B cell (primary cell): Measurements from ENCODE around the gene BHLHA15. TPM values are rescaled to one million over a fixed set of nuclear protein-coding genes. Genes with fewer than 3 reads are reported as not detected.

Source experiments
- ATAC-seq: fragments of 200-7000 bp; cut with Tn5 transposase; one replicate; pipeline ENCODE4 v1.10.0; 2021; ENCODE audit warnings: low read depth, mild to moderate bottlenecking, moderate number of reproducible peaks, moderate library complexity
- CTCF ChIA-PET: fragments of 350-600 bp; sonication (Branson Sonifier 250); formaldehyde crosslinking; loops from one replicate; lab custom pipeline; 2021; ENCODE audit warnings: antibody characterized with exemption, inconsistent platforms; lab: Charles Lee
- POLR2A ChIA-PET: fragments of 350-600 bp; sonication (Branson Sonifier 250); formaldehyde crosslinking; loops from one replicate; lab custom pipeline; 2021; ENCODE audit warnings: antibody characterized with exemption; lab: Charles Lee
- DNase-seq: peaks from one replicate; pipeline ENCODE4 v3.0.0; 2013
- H2AFZ ChIP-seq: 2 replicates; pipeline ENCODE4 v1.6.1; 2012; ENCODE audit warnings: mild to moderate bottlenecking, low read depth, low read length; ENCODE audit not compliant: insufficient read depth, poor library complexity, severe bottlenecking
- H3K27ac ChIP-seq, 2 donors: 1 replicate in 1 of 2; 2 replicates in 1 of 2; pipeline ENCODE4 v1.5.1; 2012 to 2013; ENCODE audit warnings: low read length in 2 of 2, mild to moderate bottlenecking in 2 of 2, moderate library complexity in 1 of 2
- H3K27me3 ChIP-seq, 4 experiments: fragments of 200-600 bp in 1 of 4; sonication (generic) in 1 of 4; replicated peaks in 1 of 4; 1 replicate in 2 of 4; 2 replicates in 2 of 4; pipeline versions ENCODE4 v1.6.1 to v1.7.0; 2013 to 2016; ENCODE audit warnings: low read length in 3 of 4, mild to moderate bottlenecking in 2 of 4, mixed read lengths in 1 of 4, moderate library complexity in 1 of 4; ENCODE audit not compliant: insufficient read depth in 4 of 4, control insufficient read depth in 3 of 4; ENCODE audit errors: control extremely low read depth in 1 of 4
- H3K36me3 ChIP-seq, 2 experiments: replicated peaks in 1 of 2; 1 replicate in 1 of 2; 2 replicates in 1 of 2; pipeline versions ENCODE4 v1.6.1 to v1.7.1; 2013; ENCODE audit warnings: low read length in 1 of 2; ENCODE audit not compliant: insufficient read depth in 2 of 2, control insufficient read depth in 1 of 2; ENCODE audit errors: control extremely low read depth in 1 of 2, extremely low read depth in 1 of 2
- H3K4me1 ChIP-seq, 2 donors: fragments of 200-600 bp in 1 of 2; sonication (generic) in 1 of 2; 1 replicate in 1 of 2; 2 replicates in 1 of 2; pipeline versions ENCODE4 v1.5.1 to v1.6.1; 2013 to 2017; ENCODE audit warnings: low read length in 2 of 2; ENCODE audit not compliant: control insufficient read depth in 2 of 2, insufficient read depth in 2 of 2
- H3K4me2 ChIP-seq: replicated peaks from 2 replicates; pipeline ENCODE3; 2012; ENCODE audit warnings: mild to moderate bottlenecking, low read depth, low read length; ENCODE audit not compliant: poor library complexity, severe bottlenecking
- H3K4me3 ChIP-seq, 5 experiments: fragments of 200-600 bp in 1 of 5; sonication (generic) in 1 of 5; 1 replicate in 3 of 5; 2 replicates in 2 of 5; pipeline versions ENCODE4 v1.5.1 to v1.7.0; 2011 to 2016; ENCODE audit warnings: low read length in 4 of 5, mild to moderate bottlenecking in 4 of 5, low read depth in 2 of 5, control low read depth in 1 of 5, moderate library complexity in 1 of 5; ENCODE audit not compliant: insufficient read depth in 1 of 5; ENCODE audit errors: control extremely low read depth in 1 of 5, extremely low read depth in 1 of 5
- H3K79me2 ChIP-seq: fragments of 200-600 bp; sonication (generic); one replicate; pipeline ENCODE4 v1.6.0; 2016; ENCODE audit warnings: low read length; ENCODE audit not compliant: control insufficient read depth, insufficient read depth
- H3K9ac ChIP-seq: fragments of 200-600 bp; sonication (generic); 2 replicates; pipeline ENCODE4 v1.6.1; 2017; ENCODE audit warnings: mild to moderate bottlenecking, low read length, moderate library complexity
- H3K9me3 ChIP-seq, 3 donors: one replicate each; pipeline versions ENCODE4 v1.6.1 to v1.7.1; 2013; ENCODE audit warnings: low read length in 2 of 3; ENCODE audit not compliant: control insufficient read depth in 2 of 3, insufficient read depth in 1 of 3; ENCODE audit errors: control extremely low read depth in 1 of 3
- H4K20me1 ChIP-seq: 2 replicates; pipeline ENCODE4 v1.6.0; 2012; ENCODE audit warnings: mild to moderate bottlenecking, low read length; ENCODE audit not compliant: insufficient read depth, control insufficient read depth, poor library complexity, severe bottlenecking
- H3K27ac Mint-ChIP-seq: one replicate; pipeline ENCODE4 v1.8.0; 2021; ENCODE audit warnings: mixed read lengths
- H3K27me3 Mint-ChIP-seq: one replicate; pipeline ENCODE4 v1.8.0; 2021; ENCODE audit warnings: mixed read lengths
- H3K4me1 Mint-ChIP-seq: one replicate; pipeline ENCODE4 v1.8.0; 2021; ENCODE audit warnings: mixed read lengths
- H3K4me3 Mint-ChIP-seq: one replicate; pipeline ENCODE4 v1.8.0; 2021; ENCODE audit warnings: mixed read lengths
- H3K9me3 Mint-ChIP-seq: one replicate; pipeline ENCODE4 v1.8.0; 2022; ENCODE audit warnings: mixed read lengths; ENCODE audit not compliant: insufficient read depth
- EZH2 ChIP-seq: IDR thresholded peaks from 2 replicates; pipeline ENCODE4 v1.6.1; 2012; ENCODE audit warnings: borderline replicate concordance, low read depth, mild to moderate bottlenecking, moderate library complexity, low read length; ENCODE audit not compliant: insufficient read depth, poor library complexity, severe bottlenecking
- WGBS: methylation state at CpG from one replicate; pipeline ENCODE4 v1.1.5; 2013; ENCODE audit warnings: missing lambda C conversion rate; ENCODE audit not compliant: insufficient coverage; 5-methylcytosine and 5-hydroxymethylcytosine counted together
- intact Hi-C: fragments of 100-400 bp; cut with micrococcal nuclease; formaldehyde crosslinking; loops from one replicate; pipeline ENCODE4 v1.10.0; 2022
- polyA plus RNA-seq: library from polyadenylated mRNA; depleted of rRNA; stranded (reverse); fragments of >200 nt; gene quantifications from 2 replicates; pipeline ENCODE4 v1.2.3, GENCODE V29; 2012
- total RNA-seq, 2 donors: library from RNA; stranded (reverse); fragments of 120-200 nt in 1 of 2; gene quantifications; 1 replicate in 1 of 2; 2 replicates in 1 of 2; pipeline versions ENCODE4 v1.2.3 to v1.2.4, GENCODE V29; 2013 to 2022
- TF ChIP-seq, protein P1 (sequence below): fragments of 200-600 bp; IDR thresholded peaks from one replicate; pipeline ENCODE4 v1.8.0; 2022; ENCODE audit warnings: antibody characterized with exemption, mild to moderate bottlenecking

Gene BHLHA15
- total and polyA plus RNA-seq, 2 donors (not counting 1 experiment from before 2014, with no cell fraction given), result 0.74 to 2.2 TPM

DNA sequence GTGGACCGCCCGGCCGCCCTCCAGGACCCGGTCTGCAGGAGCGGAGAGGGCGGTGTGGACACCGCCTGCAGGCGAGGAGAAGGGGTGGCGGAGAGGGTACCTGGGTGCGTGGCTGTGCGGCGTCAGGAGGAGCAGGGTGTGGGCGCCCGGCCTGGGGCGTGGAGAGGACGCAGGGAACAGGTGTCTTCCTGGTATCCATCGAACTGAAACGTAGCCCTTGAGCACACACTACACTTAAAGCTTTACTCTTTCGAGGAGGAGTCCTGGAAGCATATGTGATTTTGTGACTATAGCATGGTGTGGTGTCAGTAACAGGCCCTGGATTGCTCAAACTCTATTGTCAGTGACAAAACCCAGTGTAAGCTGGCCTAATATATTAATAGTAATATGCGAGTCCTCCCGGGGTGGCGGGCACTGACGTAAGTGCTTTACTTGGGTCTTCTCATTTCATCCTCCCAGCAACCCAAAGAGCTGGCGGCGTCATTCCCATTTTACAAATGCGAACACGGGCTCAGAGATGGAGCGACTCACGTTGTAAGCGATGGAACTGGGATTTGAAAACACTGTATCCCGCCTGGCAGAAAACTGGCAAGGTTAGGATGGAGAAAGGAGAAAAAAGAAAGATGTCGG, 41.3 kb downstream of the BHLHA15 start:
- peaks cover 0 to 20% of the 10 kb centered on the region in 2 experiments for H3K36me3 ChIP-seq
- Mint-ChIP-seq H3K9me3 (no peaks in the 10 kb centered on the region), H3K4me3 (peak overlapping the region; percentile 98), H3K27me3 (no peaks in the 10 kb centered on the region), H3K4me1 (peaks cover 34% of the 10 kb centered on the region), H3K27ac (peak overlapping the region; percentile 90)
- ATAC-seq (no peak), DNase-seq (no peak)
- peaks cover 18% of the 10 kb centered on the region for H4K20me1 ChIP-seq
- no peaks in the 10 kb centered on the region for H3K27me3 ChIP-seq
- no peak for TF ChIP-seq EZH2
- TF ChIP-seq, protein P1, sequence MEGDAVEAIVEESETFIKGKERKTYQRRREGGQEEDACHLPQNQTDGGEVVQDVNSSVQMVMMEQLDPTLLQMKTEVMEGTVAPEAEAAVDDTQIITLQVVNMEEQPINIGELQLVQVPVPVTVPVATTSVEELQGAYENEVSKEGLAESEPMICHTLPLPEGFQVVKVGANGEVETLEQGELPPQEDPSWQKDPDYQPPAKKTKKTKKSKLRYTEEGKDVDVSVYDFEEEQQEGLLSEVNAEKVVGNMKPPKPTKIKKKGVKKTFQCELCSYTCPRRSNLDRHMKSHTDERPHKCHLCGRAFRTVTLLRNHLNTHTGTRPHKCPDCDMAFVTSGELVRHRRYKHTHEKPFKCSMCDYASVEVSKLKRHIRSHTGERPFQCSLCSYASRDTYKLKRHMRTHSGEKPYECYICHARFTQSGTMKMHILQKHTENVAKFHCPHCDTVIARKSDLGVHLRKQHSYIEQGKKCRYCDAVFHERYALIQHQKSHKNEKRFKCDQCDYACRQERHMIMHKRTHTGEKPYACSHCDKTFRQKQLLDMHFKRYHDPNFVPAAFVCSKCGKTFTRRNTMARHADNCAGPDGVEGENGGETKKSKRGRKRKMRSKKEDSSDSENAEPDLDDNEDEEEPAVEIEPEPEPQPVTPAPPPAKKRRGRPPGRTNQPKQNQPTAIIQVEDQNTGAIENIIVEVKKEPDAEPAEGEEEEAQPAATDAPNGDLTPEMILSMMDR, result no peak
- ChIA-PET POLR2A (interaction anchor here (2.3 kb wide), 1 partner anchor 28 kb away, joined by 8 read pairs; the partner anchor contains the start of gene BRI3), CTCF (interaction anchor here (1.4 to 4.6 kb wide), 2 partner anchors 12 to 83 kb away, joined by 4 to 17 read pairs; no protein-coding TSS in a partner anchor)
- H3K79me2 ChIP-seq, result peaks cover 51% of the 10 kb centered on the region
- H3K27ac ChIP-seq, result peak overlapping the region; percentile 21 to 68
- WGBS, result 46% methylated on average over 17 of the region's 32 CpGs
- peak overlapping the region; percentile 94 for H3K4me2 ChIP-seq
- H3K9ac ChIP-seq, result peak overlapping the region; percentile 82
- peaks cover 22 to 40% of the 10 kb centered on the region in 2 donors for H3K4me1 ChIP-seq
- H2AFZ ChIP-seq, result peak overlapping the region; percentile 93
- intact Hi-C loops, result loop anchor here (1.0 to 10.0 kb wide), 7 partner anchors 29 to 1138 kb away; partner anchors contain the start of genes BAIAP2L1, BRI3, LMTK2 and SDHAF3
- peak overlapping the region; percentile 63 to 95 (median 83) for H3K4me3 ChIP-seq
- no peaks in the 10 kb centered on the region for H3K9me3 ChIP-seq

GRCh38 chr7:98254516-98254915, 43.3 kb downstream of the BHLHA15 start:
- 100% methylated on average over 1 of the region's 4 CpGs for WGBS
- no peaks in the 10 kb centered on the region for H3K9me3 Mint-ChIP-seq
- H3K27ac Mint-ChIP-seq, result no peak overlapping the region
- Histone ChIP-seq H3K79me2 (peaks cover 34% of the 10 kb centered on the region), H3K9ac (no peak overlapping the region), H2AFZ (no peak overlapping the region), H3K36me3 (peaks cover 0 to 13% of the 10 kb centered on the region in 2 experiments), H4K20me1 (no peaks in the 10 kb centered on the region), H3K4me3 (no peak overlapping the region), H3K27ac (no peak overlapping the region), H3K4me2 (no peak overlapping the region), H3K27me3 (no peaks in the 10 kb centered on the region), H3K9me3 (no peaks in the 10 kb centered on the region), H3K4me1 (peaks cover 17 to 32% of the 10 kb centered on the region in 2 donors)
- CTCF ChIA-PET, result no interaction called here
- DNase-seq (no peak), ATAC-seq (no peak)
- POLR2A ChIA-PET, result interaction anchor here (0.7 kb wide), 1 partner anchor 148 kb away, joined by 6 read pairs; no protein-coding TSS in a partner anchor
- TF ChIP-seq, protein P1, result no peak
- no peak for TF ChIP-seq EZH2
- intact Hi-C loops, result loop anchor here (5.0 to 10.0 kb wide), 3 partner anchors 63 to 1140 kb away; partner anchors contain the start of genes SDHAF3 and TRRAP
- H3K4me3 Mint-ChIP-seq, result no peak overlapping the region
- H3K4me1 Mint-ChIP-seq, result peaks cover 28% of the 10 kb centered on the region
- no peaks in the 10 kb centered on the region for H3K27me3 Mint-ChIP-seq
